BLaER1 (cell line): ENCODE results near the gene STX1B.

Experiments
- H3K27ac ChIP-seq: shearing (Covaris generic); formaldehyde crosslinking; 2 replicates; pipeline ENCODE4 v1.8.1; 2022
- H3K27me3 ChIP-seq: shearing (Covaris generic); formaldehyde crosslinking; 2 replicates; pipeline ENCODE4 v1.8.1; 2022
- H3K36me3 ChIP-seq: shearing (Covaris generic); formaldehyde crosslinking; 2 replicates; pipeline ENCODE4 v1.8.1; 2022
- H3K4me1 ChIP-seq: shearing (Covaris generic); formaldehyde crosslinking; 2 replicates; pipeline ENCODE4 v1.8.1; 2022
- H3K4me2 ChIP-seq: shearing (Covaris generic); formaldehyde crosslinking; 2 replicates; pipeline ENCODE4 v1.8.1; 2022
- H3K4me3 ChIP-seq: shearing (Covaris generic); formaldehyde crosslinking; 2 replicates; pipeline ENCODE4 v1.8.1; 2022
- H3K9ac ChIP-seq: shearing (Covaris generic); formaldehyde crosslinking; 2 replicates; pipeline ENCODE4 v1.8.1; 2022
- H3K9me3 ChIP-seq: shearing (Covaris generic); formaldehyde crosslinking; 2 replicates; pipeline ENCODE4 v1.8.1; 2022
- H4K20me1 ChIP-seq: shearing (Covaris generic); formaldehyde crosslinking; 2 replicates; pipeline ENCODE4 v1.8.1; 2022
- Cebpa-rat ChIP-seq: shearing (Covaris generic); IDR thresholded peaks from 2 replicates; pipeline ENCODE4 v1.8.1; 2022

The STX1B gene

GRCh38 chr16:30956601-30957455, 53.6 kb downstream of the STX1B start:
- Histone ChIP-seq H3K4me1 (peaks cover 35% of the 10 kb centered on the region), H3K4me2 (peak overlapping the region; percentile 68)

DNA sequence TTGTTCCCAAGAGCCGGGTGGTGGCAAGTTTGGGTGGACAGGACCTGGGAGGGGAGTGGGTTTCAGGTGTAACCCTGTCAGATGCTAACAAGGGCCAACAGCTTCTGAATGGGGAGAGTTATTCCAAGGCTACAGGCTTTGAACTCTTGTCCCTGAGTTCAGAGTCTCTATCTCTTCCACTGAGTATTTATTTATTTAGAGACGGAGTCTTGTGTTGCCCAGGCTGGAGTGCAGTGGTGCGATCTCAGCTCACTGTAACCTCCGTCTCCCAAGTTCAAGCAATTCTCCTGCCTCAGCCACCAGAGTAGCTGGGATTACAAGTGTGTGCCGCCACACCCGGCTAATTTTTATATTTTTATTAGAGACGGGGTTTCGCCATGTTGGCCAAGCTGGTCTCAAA, 55.4 kb downstream of the STX1B start:
- Histone ChIP-seq H4K20me1 (peaks cover 63% of the 10 kb centered on the region), H3K36me3 (peaks cover 56% of the 10 kb centered on the region), H3K4me1 (peaks cover 54% of the 10 kb centered on the region), H3K27me3 (no peaks in the 10 kb centered on the region), H3K9me3 (no peaks in the 10 kb centered on the region), H3K27ac (no peak overlapping the region), H3K4me2 (no peak overlapping the region), H3K9ac (no peak overlapping the region), H3K4me3 (no peak overlapping the region)
- no peak for TF ChIP-seq Cebpa-rat

More at GRCh38 chr16:30956601-30957455, 53.6 kb downstream of the STX1B start:
- Histone ChIP-seq H3K9me3 (no peaks in the 10 kb centered on the region), H3K9ac (peak overlapping the region; percentile 100), H3K4me3 (peak overlapping the region; percentile 80), H3K36me3 (peaks cover 63% of the 10 kb centered on the region), H4K20me1 (peaks cover 53% of the 10 kb centered on the region), H3K27me3 (no peaks in the 10 kb centered on the region), H3K27ac (peak overlapping the region; percentile 100)
- no peak for TF ChIP-seq Cebpa-rat

GRCh38 chr16:30953511-30954124, 56.8 kb downstream of the STX1B start:
- Histone ChIP-seq H3K4me1 (peaks cover 45% of the 10 kb centered on the region), H3K9ac (no peak overlapping the region), H3K27me3 (no peaks in the 10 kb centered on the region), H4K20me1 (peaks cover 49% of the 10 kb centered on the region), H3K9me3 (no peaks in the 10 kb centered on the region), H3K27ac (peak overlapping the region; percentile 54), H3K4me3 (no peak overlapping the region), H3K36me3 (peaks cover 43% of the 10 kb centered on the region), H3K4me2 (peak overlapping the region; percentile 39)
- TF ChIP-seq Cebpa-rat, result no peak

DNA sequence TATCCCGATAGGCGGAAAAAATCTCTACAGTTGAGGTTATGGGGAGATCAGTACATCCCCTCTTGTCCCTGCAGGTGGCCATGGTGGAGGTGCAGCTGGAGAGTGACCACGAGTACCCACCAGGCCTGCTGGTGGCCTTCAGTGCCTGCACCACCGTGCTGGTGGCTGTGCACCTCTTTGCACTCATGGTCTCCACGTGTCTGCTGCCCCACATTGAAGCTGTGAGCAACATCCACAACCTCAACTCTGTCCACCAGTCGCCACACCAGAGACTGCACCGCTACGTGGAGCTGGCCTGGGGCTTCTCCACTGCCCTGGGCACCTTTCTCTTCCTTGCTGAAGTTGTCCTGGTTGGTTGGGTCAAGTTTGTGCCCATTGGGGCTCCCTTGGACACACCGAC, 57.3 kb downstream of the STX1B start:
- peak overlapping the region; percentile 39 for H3K4me2 ChIP-seq

GRCh38 chr16:30951750-30952149, 58.7 kb downstream of the STX1B start:
- Histone ChIP-seq H3K4me3 (no peak overlapping the region), H3K4me1 (peaks cover 50% of the 10 kb centered on the region), H3K4me2 (peak overlapping the region; percentile 93; the same call in 1 of the 2 replicates), H4K20me1 (peaks cover 48% of the 10 kb centered on the region), H3K27me3 (no peaks in the 10 kb centered on the region), H3K9ac (no peak overlapping the region), H3K36me3 (peaks cover 55% of the 10 kb centered on the region), H3K9me3 (no peaks in the 10 kb centered on the region), H3K27ac (peak overlapping the region; percentile 6; the same call in 1 of the 2 replicates)
- TF ChIP-seq Cebpa-rat, result no peak

More for the DNA sequence above, 57.3 kb downstream of the STX1B start:
- Histone ChIP-seq H3K27ac (peak overlapping the region; percentile 54), H3K9me3 (no peaks in the 10 kb centered on the region), H3K4me3 (no peak overlapping the region), H3K4me1 (peaks cover 46% of the 10 kb centered on the region), H3K27me3 (no peaks in the 10 kb centered on the region), H3K36me3 (peaks cover 43% of the 10 kb centered on the region), H3K9ac (no peak overlapping the region), H4K20me1 (peaks cover 45% of the 10 kb centered on the region)
- TF ChIP-seq Cebpa-rat, result no peak

DNA sequence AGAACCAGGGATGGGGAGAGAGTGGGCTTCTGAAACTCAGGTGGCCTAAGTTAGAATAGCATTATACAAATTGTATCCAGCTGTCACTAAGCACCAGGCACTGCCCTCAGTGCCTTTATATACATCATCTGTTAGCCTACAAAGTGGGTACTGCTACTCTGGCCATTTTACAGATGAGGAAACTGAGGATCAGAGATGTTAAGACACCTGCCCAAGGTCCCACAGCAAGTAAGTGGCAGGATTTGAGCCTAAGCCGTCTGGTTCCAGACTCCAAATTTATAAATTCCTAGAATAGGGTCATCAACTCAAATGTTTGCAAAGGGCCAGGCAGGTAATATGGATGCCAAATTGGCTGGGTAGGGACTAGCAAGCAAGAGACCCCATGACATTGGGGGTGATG, 59.2 kb downstream of the STX1B start:
- H3K36me3 ChIP-seq, result peaks cover 57% of the 10 kb centered on the region
- H3K27ac ChIP-seq, result peak overlapping the region; percentile 98
- H4K20me1 ChIP-seq, result peaks cover 53% of the 10 kb centered on the region
- H3K4me3 ChIP-seq, result peak overlapping the region; percentile 96; the same call in 1 of the 2 replicates
- no peaks in the 10 kb centered on the region for H3K9me3 ChIP-seq
- H3K27me3 ChIP-seq, result no peaks in the 10 kb centered on the region
- peaks cover 44% of the 10 kb centered on the region for H3K4me1 ChIP-seq
- 0 out of 2 replicates have a peak overlapping the region, but pooled peaks have one; percentile 97 for H3K9ac ChIP-seq
- TF ChIP-seq Cebpa-rat, result no peak
- peak overlapping the region; percentile 93 for H3K4me2 ChIP-seq

DNA sequence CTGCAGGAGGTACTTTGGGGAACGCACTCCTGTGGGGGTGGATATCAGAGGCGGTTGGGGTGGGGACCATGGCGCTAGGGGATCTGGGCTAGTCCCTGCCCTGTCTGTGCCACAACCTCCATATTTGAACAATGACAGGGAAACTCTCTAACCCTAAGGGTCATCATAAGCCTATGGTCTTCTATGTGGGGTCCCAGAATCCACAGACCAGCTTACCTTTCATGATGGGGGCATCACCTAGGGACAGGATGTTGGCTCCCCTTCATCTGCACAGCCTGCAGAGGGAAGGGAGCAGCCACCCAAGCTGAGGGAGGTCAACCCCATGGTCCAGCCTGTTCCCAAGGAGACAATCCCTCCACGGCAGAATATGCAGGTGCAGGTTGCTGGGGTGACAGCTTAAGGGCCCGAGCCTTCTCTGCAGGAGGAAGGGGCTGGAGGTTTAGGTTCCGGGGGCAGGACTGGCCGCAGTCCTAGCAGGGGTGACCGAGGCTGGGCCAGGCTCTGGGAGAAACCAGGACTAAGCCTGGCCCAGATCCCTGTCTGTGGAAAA, 59.8 kb downstream of the STX1B start:
- no peak for TF ChIP-seq Cebpa-rat
- H3K4me2 ChIP-seq, result peak overlapping the region; percentile 93
- no peaks in the 10 kb centered on the region for H3K27me3 ChIP-seq
- H3K36me3 ChIP-seq, result peaks cover 63% of the 10 kb centered on the region
- H3K9me3 ChIP-seq, result no peaks in the 10 kb centered on the region
- H3K4me3 ChIP-seq, result peak overlapping the region; percentile 96
- peaks cover 57% of the 10 kb centered on the region for H4K20me1 ChIP-seq
- H3K4me1 ChIP-seq, result peaks cover 44% of the 10 kb centered on the region
- peak overlapping the region; percentile 98 for H3K27ac ChIP-seq
- H3K9ac ChIP-seq, result peak overlapping the region; percentile 97

GRCh38 chr16:30949650-30950515, 60.6 kb downstream of the STX1B start:
- Histone ChIP-seq H3K36me3 (peaks cover 63% of the 10 kb centered on the region), H3K9me3 (no peaks in the 10 kb centered on the region), H3K27ac (peak overlapping the region; percentile 98), H4K20me1 (peaks cover 60% of the 10 kb centered on the region), H3K27me3 (no peaks in the 10 kb centered on the region), H3K9ac (peak overlapping the region; percentile 97), H3K4me2 (peak overlapping the region; percentile 93), H3K4me1 (peaks cover 44% of the 10 kb centered on the region), H3K4me3 (peak overlapping the region; percentile 96)
- TF ChIP-seq Cebpa-rat, result no peak; the same call in 1 of the 2 replicates
